ENCODE measurements around the gene CYP4F8.

The CYP4F8 gene, protein sequence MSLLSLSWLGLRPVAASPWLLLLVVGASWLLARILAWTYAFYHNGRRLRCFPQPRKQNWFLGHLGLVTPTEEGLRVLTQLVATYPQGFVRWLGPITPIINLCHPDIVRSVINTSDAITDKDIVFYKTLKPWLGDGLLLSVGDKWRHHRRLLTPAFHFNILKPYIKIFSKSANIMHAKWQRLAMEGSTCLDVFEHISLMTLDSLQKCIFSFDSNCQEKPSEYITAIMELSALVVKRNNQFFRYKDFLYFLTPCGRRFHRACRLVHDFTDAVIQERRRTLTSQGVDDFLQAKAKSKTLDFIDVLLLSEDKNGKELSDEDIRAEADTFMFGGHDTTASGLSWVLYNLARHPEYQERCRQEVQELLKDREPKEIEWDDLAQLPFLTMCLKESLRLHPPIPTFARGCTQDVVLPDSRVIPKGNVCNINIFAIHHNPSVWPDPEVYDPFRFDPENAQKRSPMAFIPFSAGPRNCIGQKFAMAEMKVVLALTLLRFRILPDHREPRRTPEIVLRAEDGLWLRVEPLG

GRCh38 chr19:15614507-15615379 lies at the start of gene CYP4F8:
CYP4F8 (plus strand) TSS chr19:15615218; CDS start chr19:15615617, 399 bp downstream.
- DNase-seq (ENCODE audit: low read depth): no peak
- no peak for TF ChIP-seq CTCF (conservative IDR thresholded peaks at IDR 0.05; ENCODE audit: low read depth, low read length)
- H3K4me3 ChIP-seq (ENCODE audit: low read depth, low read length): no peak within 1 kb of the TSS

DNA sequence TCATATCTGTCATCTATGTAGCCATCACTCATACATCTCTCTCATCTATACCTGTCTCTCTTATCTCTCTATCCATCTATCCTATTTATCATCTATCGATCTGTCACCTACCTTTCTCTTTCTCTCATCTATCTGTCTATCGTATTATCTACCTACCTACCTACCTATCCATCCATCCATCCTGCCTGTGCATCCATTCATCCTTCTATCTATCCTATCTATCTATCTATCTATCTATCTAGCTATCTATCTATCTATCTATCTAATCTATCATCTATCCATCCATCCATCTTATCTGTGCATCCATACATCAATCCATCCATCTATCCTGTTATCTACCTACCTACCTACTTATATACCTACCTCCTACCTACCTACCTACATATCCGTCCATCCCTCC lies 44.6 kb upstream of the CYP4F8 start:
- DNase-seq (ENCODE audit: low read depth): no peak
- no peak overlapping the region for H3K4me3 ChIP-seq (ENCODE audit: low read depth, low read length)

DNA sequence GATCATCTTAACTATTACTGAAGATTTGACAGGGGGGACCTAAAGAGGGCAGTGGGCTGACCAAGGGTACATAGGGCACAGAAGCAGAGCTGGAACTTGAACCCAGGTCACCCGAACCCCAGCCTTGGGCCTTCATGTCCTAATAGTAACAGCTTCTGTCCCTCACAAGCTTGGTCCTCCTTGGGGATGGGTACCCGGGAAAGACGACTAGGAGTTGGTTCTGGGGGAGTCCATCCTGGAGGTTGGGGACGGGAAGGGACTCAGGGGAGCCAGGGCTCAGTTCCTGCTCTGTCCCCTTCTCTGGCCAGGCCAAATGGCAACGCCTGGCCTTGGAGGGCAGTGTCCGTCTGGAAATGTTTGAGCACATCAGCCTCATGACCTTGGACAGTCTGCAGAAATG lies 39.6 kb upstream of the CYP4F8 start:
- H3K4me3 ChIP-seq (ENCODE audit: low read depth, low read length): no peak overlapping the region
- DNase-seq (ENCODE audit: low read depth): no peak
- no peak for TF ChIP-seq CTCF (conservative IDR thresholded peaks at IDR 0.05; ENCODE audit: low read depth, low read length)

More for the DNA sequence above, 44.6 kb upstream of the CYP4F8 start:
- no peak for TF ChIP-seq CTCF (conservative IDR thresholded peaks at IDR 0.05; ENCODE audit: low read depth, low read length)

- no peak for TF ChIP-seq CTCF (conservative IDR thresholded peaks at IDR 0.05; ENCODE audit: low read depth, low read length)
- DNase-seq (ENCODE audit: low read depth): no peak
- no peak overlapping the region for H3K4me3 ChIP-seq (ENCODE audit: low read depth, low read length)
These were observed 38.4 kb upstream of the CYP4F8 start for GRCh38 chr19:15576526-15577156.

DNA sequence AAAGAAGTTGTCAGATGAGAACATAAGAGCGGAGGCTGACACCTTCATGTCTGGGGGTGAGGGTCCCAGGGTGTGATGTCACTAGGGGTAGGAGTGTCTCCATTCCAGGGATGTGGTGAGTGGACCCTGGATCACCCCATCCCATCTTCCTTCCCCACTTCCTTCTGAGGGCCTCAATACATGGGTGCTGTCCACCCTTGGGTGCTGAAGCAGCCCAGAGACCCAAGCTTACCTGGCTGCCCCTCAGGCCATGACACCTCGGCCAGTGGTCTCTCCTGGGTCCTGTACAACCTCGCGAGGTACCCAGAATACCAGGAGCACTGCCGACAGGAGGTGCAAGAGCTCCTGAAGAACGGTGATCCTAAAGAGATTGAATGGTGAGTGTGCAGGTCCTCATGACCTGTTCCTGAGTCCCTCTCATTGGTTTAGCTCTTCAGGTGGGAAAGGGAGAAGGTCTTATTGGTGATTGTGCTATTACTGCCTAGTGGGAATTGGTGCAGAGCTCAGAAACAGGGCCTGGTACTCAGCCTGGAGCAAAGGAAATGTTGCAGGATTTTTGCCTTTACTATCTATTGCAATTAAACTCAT lies 37.7 kb upstream of the CYP4F8 start:
- no peak for DNase-seq (ENCODE audit: low read depth)
- TF ChIP-seq CTCF (conservative IDR thresholded peaks at IDR 0.05; ENCODE audit: low read depth, low read length): no peak
- no peak overlapping the region for H3K4me3 ChIP-seq (ENCODE audit: low read depth, low read length)

- H3K4me3 ChIP-seq (ENCODE audit: low read depth, low read length): no peak overlapping the region
- DNase-seq (ENCODE audit: low read depth): no peak
- TF ChIP-seq CTCF (conservative IDR thresholded peaks at IDR 0.05; ENCODE audit: low read depth, low read length): no peak
These were observed 31.7 kb upstream of the CYP4F8 start for GRCh38 chr19:15583346-15583745.

Data from choroid plexus epithelial cell (primary cell).